ENCODE data around the gene PPIG.

The PPIG gene

DNA sequence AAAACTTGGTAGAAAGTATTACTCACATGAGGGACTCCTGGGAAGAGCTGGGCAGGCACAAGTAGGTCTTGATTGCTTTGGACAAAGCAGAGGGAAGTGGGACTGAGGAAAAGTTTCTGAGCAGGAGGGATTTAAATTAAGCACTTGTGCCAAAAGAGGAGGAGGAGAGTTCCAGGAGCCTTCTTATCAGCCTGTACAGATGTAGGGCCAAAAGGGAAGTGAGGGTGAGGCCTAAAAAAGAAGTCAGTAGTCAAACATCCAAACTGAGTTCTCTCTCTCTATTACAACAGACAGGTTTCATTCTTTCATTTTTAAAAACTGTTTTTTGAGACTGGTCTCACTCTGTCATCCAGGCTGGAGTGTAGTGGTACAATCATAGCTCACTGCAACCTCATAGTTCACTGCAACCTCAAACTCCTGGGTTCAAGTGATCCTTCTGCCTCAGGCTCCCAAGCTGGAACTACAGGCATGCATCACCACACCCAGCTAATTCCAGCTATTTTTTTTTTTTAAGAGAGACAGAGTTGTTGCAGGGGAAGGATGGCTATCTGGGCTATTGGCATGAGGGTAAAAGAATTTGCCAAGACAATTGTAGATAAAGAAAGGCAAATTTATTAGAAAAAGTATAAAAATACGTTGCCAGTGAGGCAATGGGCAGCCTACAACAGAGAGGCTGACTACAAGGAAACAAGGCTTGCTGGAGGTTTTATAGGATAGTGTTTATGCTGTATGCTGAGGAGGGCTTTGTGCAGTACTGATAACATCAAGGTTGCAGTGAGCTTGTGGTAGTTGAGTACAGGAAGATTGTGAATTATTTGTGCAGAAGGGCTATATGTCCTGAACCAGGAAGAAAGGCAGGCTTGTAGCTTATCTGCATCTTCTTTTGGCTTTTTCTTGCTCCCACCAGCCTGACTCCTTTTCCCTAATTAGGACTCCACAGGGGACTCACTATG is 81.1 kb downstream of the PPIG start:
- H3K4me3 ChIP-seq (ENCODE audit: low read depth in 1 of 2, low read length in 2 of 2): no peak overlapping the region
- ATAC-seq (ENCODE audit: insufficient read depth, low read depth) (peak; percentile 33; the same call in 1 of the 3 replicates), DNase-seq (no peak)
- no peaks in the 10 kb centered on the region for H3K9me3 ChIP-seq (ENCODE audit: insufficient read depth, low read length, severe bottlenecking)
- no peaks in the 10 kb centered on the region for H3K79me2 ChIP-seq (ENCODE audit: insufficient read depth, low read length)
- no peak overlapping the region for H3K4me2 ChIP-seq (ENCODE audit: insufficient read depth, low read length)
- no peaks in the 10 kb centered on the region for H3K4me1 ChIP-seq (ENCODE audit: insufficient read depth, low read length)
- H3K27me3 ChIP-seq (ENCODE audit: insufficient read depth, low read length, poor library complexity): no peaks in the 10 kb centered on the region
- H3K9ac ChIP-seq (ENCODE audit: low read depth, low read length): no peak overlapping the region
- no peaks in the 10 kb centered on the region for H3K36me3 ChIP-seq (ENCODE audit: insufficient read depth, low read length)
- no peak overlapping the region for H2AFZ ChIP-seq (ENCODE audit: low read depth, low read length)
- TF ChIP-seq EZH2 (IDR thresholded peaks at IDR 0.05; ENCODE audit: borderline replicate concordance, low read depth, low read length, severe bottlenecking): no peak
- TF ChIP-seq, protein P1, sequence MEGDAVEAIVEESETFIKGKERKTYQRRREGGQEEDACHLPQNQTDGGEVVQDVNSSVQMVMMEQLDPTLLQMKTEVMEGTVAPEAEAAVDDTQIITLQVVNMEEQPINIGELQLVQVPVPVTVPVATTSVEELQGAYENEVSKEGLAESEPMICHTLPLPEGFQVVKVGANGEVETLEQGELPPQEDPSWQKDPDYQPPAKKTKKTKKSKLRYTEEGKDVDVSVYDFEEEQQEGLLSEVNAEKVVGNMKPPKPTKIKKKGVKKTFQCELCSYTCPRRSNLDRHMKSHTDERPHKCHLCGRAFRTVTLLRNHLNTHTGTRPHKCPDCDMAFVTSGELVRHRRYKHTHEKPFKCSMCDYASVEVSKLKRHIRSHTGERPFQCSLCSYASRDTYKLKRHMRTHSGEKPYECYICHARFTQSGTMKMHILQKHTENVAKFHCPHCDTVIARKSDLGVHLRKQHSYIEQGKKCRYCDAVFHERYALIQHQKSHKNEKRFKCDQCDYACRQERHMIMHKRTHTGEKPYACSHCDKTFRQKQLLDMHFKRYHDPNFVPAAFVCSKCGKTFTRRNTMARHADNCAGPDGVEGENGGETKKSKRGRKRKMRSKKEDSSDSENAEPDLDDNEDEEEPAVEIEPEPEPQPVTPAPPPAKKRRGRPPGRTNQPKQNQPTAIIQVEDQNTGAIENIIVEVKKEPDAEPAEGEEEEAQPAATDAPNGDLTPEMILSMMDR (IDR thresholded peaks at IDR 0.05; ENCODE audit: borderline replicate concordance, extremely low read depth, low read length, poor library complexity, severe bottlenecking): no peak
- H3K27ac ChIP-seq (ENCODE audit: low read length): no peak overlapping the region
- H4K20me1 ChIP-seq (ENCODE audit: insufficient read depth, low read length): no peaks in the 10 kb centered on the region

DNA sequence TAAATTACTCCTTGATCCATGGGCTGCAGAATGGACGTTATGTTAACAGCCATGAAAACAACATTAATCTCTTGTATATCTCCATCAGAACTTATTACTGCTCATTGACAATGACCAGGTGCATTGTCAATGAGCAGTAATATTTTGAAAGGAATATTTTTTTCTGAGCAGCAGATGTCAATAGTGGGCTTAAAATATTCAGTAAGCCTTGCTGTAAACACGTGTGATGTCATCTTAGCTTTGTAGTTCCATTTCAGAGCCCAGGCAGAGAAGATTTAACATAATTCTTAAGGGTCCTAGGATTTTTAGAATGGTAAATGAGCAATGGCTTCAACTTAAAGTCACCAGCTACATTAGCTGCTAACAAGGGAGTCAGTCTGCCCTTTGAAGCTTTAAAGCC is 83.4 kb downstream of the PPIG start:
- Histone ChIP-seq H2AFZ (ENCODE audit: low read depth, low read length) (no peak overlapping the region), H3K4me1 (ENCODE audit: insufficient read depth, low read length) (no peaks in the 10 kb centered on the region), H3K27ac (ENCODE audit: low read length) (no peak overlapping the region), H3K36me3 (ENCODE audit: insufficient read depth, low read length) (no peaks in the 10 kb centered on the region), H3K9me3 (ENCODE audit: insufficient read depth, low read length, severe bottlenecking) (no peaks in the 10 kb centered on the region), H3K9ac (ENCODE audit: low read depth, low read length) (no peak overlapping the region), H3K4me2 (ENCODE audit: insufficient read depth, low read length) (no peak overlapping the region), H3K4me3 (ENCODE audit: low read depth in 1 of 2, low read length in 2 of 2) (no peak overlapping the region), H3K79me2 (ENCODE audit: insufficient read depth, low read length) (no peaks in the 10 kb centered on the region), H3K27me3 (ENCODE audit: insufficient read depth, low read length, poor library complexity) (no peaks in the 10 kb centered on the region), H4K20me1 (ENCODE audit: insufficient read depth, low read length) (no peaks in the 10 kb centered on the region)
- ATAC-seq (ENCODE audit: insufficient read depth, low read depth): no peak
- TF ChIP-seq, protein P1 (IDR thresholded peaks at IDR 0.05; ENCODE audit: borderline replicate concordance, extremely low read depth, low read length, poor library complexity, severe bottlenecking): no peak
- TF ChIP-seq EZH2 (IDR thresholded peaks at IDR 0.05; ENCODE audit: borderline replicate concordance, low read depth, low read length, severe bottlenecking): no peak
- DNase-seq: no peak

DNA sequence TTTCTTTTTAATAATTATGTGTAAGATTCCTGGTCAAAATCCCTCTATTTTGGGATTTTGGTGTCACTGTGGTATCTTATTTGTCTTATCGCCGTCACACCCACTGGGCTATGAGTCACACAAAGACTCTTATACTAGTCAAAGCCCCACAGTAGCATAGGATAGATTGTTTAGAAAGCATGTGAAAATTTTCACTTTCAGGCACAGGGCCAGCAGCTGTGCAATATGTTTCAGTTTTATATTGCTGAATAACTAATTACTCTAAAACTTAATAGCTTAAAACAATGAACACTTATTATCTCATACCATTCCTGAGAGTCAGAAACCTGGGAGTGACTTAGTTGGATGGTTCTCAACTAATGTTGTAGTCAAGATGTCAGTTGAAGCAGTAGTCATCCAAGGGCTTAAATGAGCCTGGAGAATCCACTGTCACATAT is 86.1 kb downstream of the PPIG start:
- no peak overlapping the region for H3K27ac ChIP-seq (ENCODE audit: low read length)
- TF ChIP-seq, protein P1 (IDR thresholded peaks at IDR 0.05; ENCODE audit: borderline replicate concordance, extremely low read depth, low read length, poor library complexity, severe bottlenecking): no peak
- no peak for TF ChIP-seq EZH2 (IDR thresholded peaks at IDR 0.05; ENCODE audit: borderline replicate concordance, low read depth, low read length, severe bottlenecking)
- no peak overlapping the region for H3K4me3 ChIP-seq (ENCODE audit: low read depth in 1 of 2, low read length in 2 of 2)
- H3K36me3 ChIP-seq (ENCODE audit: insufficient read depth, low read length): no peaks in the 10 kb centered on the region
- H3K27me3 ChIP-seq (ENCODE audit: insufficient read depth, low read length, poor library complexity): peaks cover under 1% of the 10 kb centered on the region
- H3K9me3 ChIP-seq (ENCODE audit: insufficient read depth, low read length, severe bottlenecking): no peaks in the 10 kb centered on the region
- H3K9ac ChIP-seq (ENCODE audit: low read depth, low read length): no peak overlapping the region
- no peaks in the 10 kb centered on the region for H4K20me1 ChIP-seq (ENCODE audit: insufficient read depth, low read length)
- no peaks in the 10 kb centered on the region for H3K79me2 ChIP-seq (ENCODE audit: insufficient read depth, low read length)
- H2AFZ ChIP-seq (ENCODE audit: low read depth, low read length): no peak overlapping the region
- ATAC-seq (ENCODE audit: insufficient read depth, low read depth): no peak
- H3K4me1 ChIP-seq (ENCODE audit: insufficient read depth, low read length): no peaks in the 10 kb centered on the region
- no peak for DNase-seq
- H3K4me2 ChIP-seq (ENCODE audit: insufficient read depth, low read length): no peak overlapping the region
